Middle frontal gyrus (tissue), 1 donor: ENCODE data around the gene TMEM101.
"Not testable (repeated sequence)": the region's sequence is repeated elsewhere in the genome, so short reads cannot be mapped to it uniquely, and the experiment has no call there.

Experiments
- DNase-seq: peaks from one replicate; pipeline ENCODE4 v3.0.0-alpha.2; 2015; ENCODE audit warnings: low spot score; ENCODE audit errors: extremely low spot score

Gene TMEM101

GRCh38 chr17:44000871-44001460 lies 13.8 kb downstream of the TMEM101 start:
- no peak for DNase-seq

GRCh38 chr17:44000141-44000860 lies 14.5 kb downstream of the TMEM101 start:
- no peak for DNase-seq

- no peak for DNase-seq
These were observed 15.7 kb downstream of the TMEM101 start for GRCh38 chr17:43999024-43999423.

- no peak for DNase-seq
These were observed 16.2 kb downstream of the TMEM101 start for GRCh38 chr17:43998552-43998951.

DNA sequence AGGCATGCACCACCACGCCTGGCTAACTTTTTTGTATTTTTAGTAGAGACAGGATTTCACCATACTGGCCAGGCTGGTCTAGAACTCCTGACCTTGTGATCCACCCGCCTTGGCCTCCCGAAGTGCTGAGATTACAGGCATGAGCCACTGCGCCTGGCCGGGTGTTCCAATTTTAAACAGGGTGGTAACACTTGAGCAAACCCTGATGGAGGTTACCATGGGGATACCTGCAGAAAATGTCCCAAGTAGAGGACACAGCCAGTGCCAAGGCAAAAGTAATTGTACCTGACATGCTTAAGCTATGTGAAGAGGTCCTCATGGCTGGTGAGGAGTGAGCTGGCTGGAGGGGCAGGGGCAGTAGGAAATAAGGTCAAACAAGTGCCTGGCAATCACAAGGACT lies 17.6 kb downstream of the TMEM101 start:
- not testable (repeated sequence) for DNase-seq

DNA sequence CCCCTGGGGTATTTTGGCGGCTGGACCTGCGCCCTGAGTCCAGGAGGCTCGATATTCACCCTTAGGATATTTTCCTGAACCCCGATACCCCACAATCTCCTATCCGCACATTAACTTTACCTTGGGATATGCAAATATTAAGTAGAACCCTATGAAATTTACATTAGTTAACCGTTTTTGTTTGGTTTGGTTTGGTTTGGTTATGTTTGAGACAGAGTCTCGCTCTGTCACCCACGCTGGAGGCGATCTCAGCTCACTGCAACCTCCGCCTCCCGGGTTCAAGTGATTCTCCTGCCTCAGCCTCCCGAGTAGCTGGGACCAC lies 19.7 kb downstream of the TMEM101 start:
- DNase-seq, result no peak

- DNase-seq, result no peak
These were observed 20.3 kb downstream of the TMEM101 start for GRCh38 chr17:43994272-43995149.

DNA sequence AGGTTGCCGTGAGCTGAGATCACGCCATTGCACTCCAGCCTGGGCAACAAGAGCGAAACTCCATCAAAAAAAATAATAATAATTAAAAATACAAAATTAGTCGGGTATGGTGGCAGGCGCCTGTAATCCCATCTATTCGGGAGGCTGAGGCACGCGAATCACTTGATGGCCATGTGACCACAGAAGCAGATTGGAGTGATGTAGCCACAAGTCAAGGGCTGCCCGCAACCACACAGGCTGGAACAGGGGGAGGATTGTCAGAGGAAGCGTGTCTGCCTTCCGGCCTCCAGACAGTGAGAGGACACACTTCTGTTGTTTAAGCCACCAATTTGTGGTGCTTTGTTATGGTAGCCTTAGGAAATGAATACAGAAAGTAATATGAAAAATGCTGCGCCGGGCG lies 22.1 kb downstream of the TMEM101 start:
- no peak for DNase-seq

DNA sequence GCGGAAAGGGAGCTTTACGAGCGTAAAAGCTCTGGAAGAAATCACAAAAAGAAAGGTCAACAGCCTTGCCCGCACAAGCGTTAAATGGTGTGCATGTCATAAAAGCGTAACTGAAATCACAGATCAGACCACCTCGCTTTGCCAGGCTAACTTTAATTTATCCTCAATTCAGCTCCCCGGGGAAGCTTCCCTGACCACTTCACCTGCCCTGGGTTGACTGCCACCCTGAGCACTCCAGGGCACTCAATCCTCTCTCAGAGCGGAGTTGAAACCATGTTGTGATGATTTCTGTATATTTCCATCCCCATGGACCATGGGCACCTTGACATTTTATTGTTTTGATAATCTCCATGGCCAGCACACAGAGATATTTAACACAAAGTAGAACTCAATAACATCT lies 26.5 kb downstream of the TMEM101 start:
- no peak for DNase-seq

- no peak for DNase-seq
These were observed 27.4 kb downstream of the TMEM101 start for GRCh38 chr17:43987131-43988021.

DNA sequence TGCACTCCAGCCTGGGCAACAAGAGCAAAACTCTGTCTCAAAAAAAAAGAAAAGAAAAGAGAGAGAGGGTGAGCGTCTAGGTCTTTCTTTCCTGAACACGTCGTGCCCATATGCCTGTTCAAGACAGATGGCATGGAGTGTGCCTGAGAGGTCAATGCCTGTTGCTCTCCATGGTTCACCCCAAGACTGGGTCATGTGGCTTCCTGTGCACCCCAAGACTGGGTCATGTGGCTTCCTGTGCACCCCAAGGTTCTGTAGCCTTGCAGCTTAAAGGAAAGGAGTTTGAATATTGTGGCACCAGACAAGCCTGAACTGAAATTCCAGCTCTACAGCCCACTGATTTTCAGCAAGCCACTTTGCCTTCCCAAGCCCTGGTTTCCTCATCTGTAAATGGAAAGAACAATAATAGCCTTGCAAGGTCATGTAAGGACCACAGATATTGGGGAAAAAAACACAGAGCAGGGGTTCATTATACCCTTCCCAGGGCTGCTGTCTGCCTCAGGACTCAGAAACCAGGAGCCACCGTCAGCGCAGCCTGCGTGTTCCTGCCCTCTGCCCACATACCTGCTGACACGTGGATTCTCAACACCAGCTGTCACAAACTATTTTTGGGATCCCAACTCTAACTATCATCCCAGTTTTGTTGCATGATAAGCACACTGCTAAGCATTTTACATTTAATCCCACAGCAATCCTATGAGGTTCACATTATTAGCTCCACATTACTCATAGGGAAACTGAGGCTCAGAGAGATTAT lies 28.4 kb downstream of the TMEM101 start:
- peak; percentile 11 for DNase-seq

DNA sequence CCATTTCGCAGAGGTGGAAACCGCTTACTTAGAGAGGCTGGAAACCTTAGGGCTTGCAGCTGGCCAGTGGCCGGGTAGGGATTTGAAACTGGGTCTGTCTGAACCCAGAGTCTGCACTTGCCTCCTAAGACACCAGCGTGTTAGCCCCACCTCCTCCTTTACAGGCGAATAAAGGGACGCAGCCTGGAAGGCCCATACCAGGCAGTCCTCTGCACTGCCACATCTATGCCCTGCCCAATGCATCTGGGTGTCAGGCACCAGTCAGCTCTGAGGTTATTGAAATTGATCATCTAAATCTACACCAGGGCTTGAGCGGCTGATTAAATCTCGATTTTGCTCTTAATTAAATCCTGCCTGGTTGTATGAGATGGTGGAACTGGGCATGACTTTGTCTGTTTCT lies 30.2 kb downstream of the TMEM101 start:
- DNase-seq, result no peak

GRCh38 chr17:43983515-43984411 lies 31.0 kb downstream of the TMEM101 start:
- DNase-seq, result no peak

- no peak for DNase-seq
These were observed 31.6 kb downstream of the TMEM101 start for GRCh38 chr17:43983196-43983514.

DNA sequence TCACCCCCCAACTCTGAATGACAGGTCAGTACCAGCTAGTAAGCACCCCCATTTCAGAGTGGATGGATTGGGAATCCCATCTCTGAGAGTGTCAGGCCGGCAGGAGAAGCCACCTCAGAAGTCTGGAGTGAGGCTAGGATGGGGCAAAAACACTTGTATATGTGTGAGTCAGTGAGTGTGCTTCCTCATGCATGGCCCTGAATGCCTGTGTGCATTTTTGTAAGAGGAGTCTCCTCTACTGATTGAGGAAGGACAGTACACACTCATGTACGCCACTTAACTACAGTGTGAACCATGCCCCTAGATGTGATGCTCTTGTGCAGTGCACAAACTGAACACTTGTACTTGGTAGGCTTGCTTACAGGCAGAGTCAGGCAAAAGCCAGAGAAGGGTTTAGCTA lies 32.6 kb downstream of the TMEM101 start:
- no peak for DNase-seq

DNA sequence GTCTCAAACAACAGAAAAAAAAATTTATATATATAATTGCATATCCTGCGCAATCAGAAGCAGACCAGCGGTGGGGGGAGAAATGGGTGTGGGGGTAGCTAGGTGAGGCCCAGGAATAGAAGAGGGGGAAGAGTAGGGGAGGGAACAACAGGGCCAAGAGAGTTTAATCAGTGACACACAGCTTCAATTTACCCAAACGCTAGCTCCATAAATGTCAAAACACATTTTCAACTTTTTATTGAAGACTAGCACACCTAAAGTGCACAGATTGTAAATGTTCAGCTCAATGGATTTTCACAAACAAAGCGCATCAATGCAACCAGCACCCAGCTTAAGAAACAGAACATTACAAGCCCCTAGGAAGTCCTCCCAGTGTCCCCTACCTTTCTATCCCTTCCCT lies 35.1 kb downstream of the TMEM101 start:
- DNase-seq, result no peak

GRCh38 chr17:43979011-43979410 lies 35.8 kb downstream of the TMEM101 start:
- DNase-seq, result no peak

- no peak for DNase-seq
These were observed 36.7 kb downstream of the TMEM101 start for GRCh38 chr17:43978078-43978477.

DNA sequence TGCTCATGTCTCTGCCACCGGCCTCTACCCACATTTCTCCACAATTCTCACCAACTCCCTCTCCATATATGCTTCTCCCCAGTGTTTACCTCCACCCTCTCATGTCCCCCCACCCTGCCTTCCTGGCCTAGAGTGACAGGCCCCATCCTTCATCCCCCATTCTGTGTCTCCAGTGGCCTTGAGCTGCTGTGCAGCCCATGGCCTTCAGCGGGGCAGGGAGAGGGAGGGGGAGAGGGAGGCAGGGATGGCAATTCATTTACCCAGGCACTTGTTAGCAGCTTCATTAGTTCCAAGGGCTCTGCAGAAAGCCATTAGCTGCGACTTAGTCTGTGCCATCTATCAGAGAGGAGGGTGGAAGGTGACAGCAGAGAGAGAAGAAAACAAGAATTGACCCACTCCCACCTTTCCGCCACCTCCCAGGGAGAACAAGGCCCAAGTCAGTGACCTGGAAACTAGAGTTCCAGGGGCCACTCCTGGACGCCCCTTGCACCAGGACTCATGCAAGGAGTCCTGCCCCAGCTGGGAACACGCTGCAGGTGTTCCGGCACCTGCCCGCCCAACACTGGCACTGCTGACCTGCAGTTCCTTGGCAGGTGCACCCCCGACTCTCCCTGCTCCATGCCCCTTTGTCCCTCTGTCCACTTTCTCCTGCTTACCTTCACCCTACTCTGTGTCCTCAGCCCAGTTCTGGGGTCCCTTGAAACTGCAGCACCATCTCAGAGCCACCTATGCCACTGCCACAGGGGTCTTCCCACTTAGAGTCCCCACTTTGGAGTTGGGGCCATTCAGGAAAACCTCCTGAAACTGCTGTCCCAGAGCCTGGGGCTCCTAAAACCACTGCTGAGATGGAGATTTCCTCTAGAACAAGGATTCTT lies 37.6 kb downstream of the TMEM101 start:
- no peak for DNase-seq
